Measurements from ENCODE around the gene MAP1LC3A. TPM values are rescaled to one million over a fixed set of nuclear protein-coding genes. Genes with fewer than 3 reads are reported as not detected.

MAP1LC3A gene
- total and polyA plus RNA-seq, 12 donors = 61.5 to 137 (median 74.6) TPM

- Histone ChIP-seq H3K4me3 (no peak overlapping the region), H3K4me1 (peaks cover 0 to 12% (median 9%) of the 10 kb centered on the region in 9 donors), H3K27me3 (no peaks in the 10 kb centered on the region), H3K9me3 (no peaks in the 10 kb centered on the region), H3K36me3 (no peaks in the 10 kb centered on the region), H3K27ac (no peak overlapping the region)
- DNase-seq = no peak
- WGBS, 2 donors = 91 to 94% methylated on average over 13 of the region's 13 CpGs
- ATAC-seq = no peak
- TF ChIP-seq CTCF (IDR thresholded peaks at IDR 0.05) = no peak
- intact Hi-C loops (cut with DNase I) = no loop called here
Measured at GRCh38 chr20:34549929-34550305, 8.6 kb upstream of the MAP1LC3A start.

- H3K9me3 ChIP-seq = no peaks in the 10 kb centered on the region
- TF ChIP-seq CTCF (IDR thresholded peaks at IDR 0.05) = no peak
- H3K4me1 ChIP-seq = peaks cover 0 to 17% (median 11%) of the 10 kb centered on the region in 9 donors
- H3K4me3 ChIP-seq = no peak overlapping the region
- ATAC-seq = peak in 2 of 8 donors; percentile 5 to 30
- WGBS, 2 donors = 95% methylated on average over 6 of the region's 6 CpGs
- intact Hi-C loops (cut with DNase I) = no loop called here
- no peak for DNase-seq
- H3K27me3 ChIP-seq = no peaks in the 10 kb centered on the region
- no peaks in the 10 kb centered on the region for H3K36me3 ChIP-seq
- H3K27ac ChIP-seq = no peak overlapping the region
Measured at GRCh38 chr20:34552569-34552968, 5.9 kb upstream of the MAP1LC3A start.

GRCh38 chr20:34553366-34553867 is 5.1 kb upstream of the MAP1LC3A start:
- no peak for TF ChIP-seq CTCF (IDR thresholded peaks at IDR 0.05)
- ATAC-seq = peak in 7 of 8 donors; percentile 34 to 67 (median 57)
- intact Hi-C loops (cut with DNase I) = no loop called here
- Histone ChIP-seq H3K9me3 (no peaks in the 10 kb centered on the region), H3K4me3 (no peak overlapping the region), H3K27ac (peak overlapping the region in 5 of 10 donors; percentile 9 to 53 (median 16)), H3K27me3 (no peaks in the 10 kb centered on the region), H3K4me1 (peaks cover 0 to 24% (median 16%) of the 10 kb centered on the region in 9 donors), H3K36me3 (no peaks in the 10 kb centered on the region)
- 34 to 35% methylated on average over 4 of the region's 4 CpGs for WGBS, 2 donors
- peak in 1 of 2 donors; percentile 33 for DNase-seq

- peaks cover 0 to 38% (median 21%) of the 10 kb centered on the region in 9 donors for H3K4me1 ChIP-seq
- DNase-seq = no peak
- H3K36me3 ChIP-seq = peaks cover 0 to 13% (median 0%) of the 10 kb centered on the region in 9 donors
- intact Hi-C loops (cut with DNase I) = loop anchor here in 1 of 10 donors (5.0 kb wide), 1 partner anchor 149 kb away; no protein-coding TSS in a partner anchor
- ATAC-seq = no peak
- peak overlapping the region; percentile 71 to 98 (median 94) for H3K27ac ChIP-seq
- no peaks in the 10 kb centered on the region for H3K27me3 ChIP-seq
- 31 to 38% methylated on average over 11 of the region's 11 CpGs for WGBS, 2 donors
- no peaks in the 10 kb centered on the region for H3K9me3 ChIP-seq
- H3K4me3 ChIP-seq = peak overlapping the region; percentile 63 to 93 (median 74)
- no peak for TF ChIP-seq CTCF (IDR thresholded peaks at IDR 0.05)
Measured at GRCh38 chr20:34557936-34558319, 590 bp upstream of the MAP1LC3A start.
